ENCODE results near the gene MAVS.

DNA sequence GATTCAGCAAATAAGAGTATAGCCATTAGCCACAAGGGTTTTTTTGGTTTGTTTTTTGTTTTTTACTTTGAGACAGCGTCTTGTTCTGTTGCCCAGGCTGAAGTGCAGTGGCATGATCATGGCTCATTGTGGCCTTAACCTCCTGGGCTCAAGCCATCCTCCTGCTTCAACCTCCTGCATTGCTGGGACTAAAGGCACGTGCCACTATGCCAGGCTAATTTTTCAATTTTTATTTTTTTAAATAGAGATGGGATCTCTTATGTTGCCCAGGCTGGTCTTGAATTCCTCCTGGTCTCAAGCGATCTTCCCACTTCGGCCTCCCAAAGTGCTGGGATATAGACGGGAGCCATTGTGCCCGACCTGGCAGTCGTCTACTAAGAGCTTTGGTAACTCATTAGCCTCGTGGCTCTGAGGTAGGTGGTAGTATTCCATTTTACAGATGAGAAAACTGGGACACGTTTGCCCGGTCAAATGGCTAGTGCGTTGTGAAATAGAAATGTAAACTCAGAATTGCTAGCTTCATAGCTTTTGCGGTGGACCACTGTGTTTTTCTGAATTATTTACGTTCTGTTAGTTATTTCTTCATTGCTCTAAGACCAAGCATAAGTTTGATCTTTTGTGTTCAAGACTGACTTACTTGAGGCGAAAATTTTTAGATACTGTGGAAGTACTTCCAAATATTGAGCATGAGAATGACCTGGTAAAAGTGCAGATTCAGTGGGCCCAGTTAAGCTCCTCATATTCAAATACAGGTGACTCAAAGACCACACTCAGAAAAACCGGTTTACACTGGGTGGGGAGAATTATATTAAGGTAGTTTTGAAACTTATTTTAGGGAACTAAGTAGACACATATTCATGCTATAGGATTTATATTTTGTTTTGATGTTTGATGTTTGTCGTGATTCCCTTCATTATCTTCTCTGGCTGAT lies 44.6 kb downstream of the MAVS start:
- no peak for TF ChIP-seq POLR2AphosphoS5 (IDR thresholded peaks at IDR 0.05)
- TF ChIP-seq, protein P1, sequence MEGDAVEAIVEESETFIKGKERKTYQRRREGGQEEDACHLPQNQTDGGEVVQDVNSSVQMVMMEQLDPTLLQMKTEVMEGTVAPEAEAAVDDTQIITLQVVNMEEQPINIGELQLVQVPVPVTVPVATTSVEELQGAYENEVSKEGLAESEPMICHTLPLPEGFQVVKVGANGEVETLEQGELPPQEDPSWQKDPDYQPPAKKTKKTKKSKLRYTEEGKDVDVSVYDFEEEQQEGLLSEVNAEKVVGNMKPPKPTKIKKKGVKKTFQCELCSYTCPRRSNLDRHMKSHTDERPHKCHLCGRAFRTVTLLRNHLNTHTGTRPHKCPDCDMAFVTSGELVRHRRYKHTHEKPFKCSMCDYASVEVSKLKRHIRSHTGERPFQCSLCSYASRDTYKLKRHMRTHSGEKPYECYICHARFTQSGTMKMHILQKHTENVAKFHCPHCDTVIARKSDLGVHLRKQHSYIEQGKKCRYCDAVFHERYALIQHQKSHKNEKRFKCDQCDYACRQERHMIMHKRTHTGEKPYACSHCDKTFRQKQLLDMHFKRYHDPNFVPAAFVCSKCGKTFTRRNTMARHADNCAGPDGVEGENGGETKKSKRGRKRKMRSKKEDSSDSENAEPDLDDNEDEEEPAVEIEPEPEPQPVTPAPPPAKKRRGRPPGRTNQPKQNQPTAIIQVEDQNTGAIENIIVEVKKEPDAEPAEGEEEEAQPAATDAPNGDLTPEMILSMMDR (IDR thresholded peaks at IDR 0.05) = no peak
- no peak for TF ChIP-seq POLR2A (IDR thresholded peaks at IDR 0.05)
- no peak for TF ChIP-seq EP300 (IDR thresholded peaks at IDR 0.05; ENCODE audit: low read depth)

All from transverse colon (tissue), 4 donors.